ENCODE data around the gene ARG2.

The ARG2 gene

GRCh38 chr14:67694791-67695393, 75.2 kb downstream of the ARG2 start:
- Histone ChIP-seq H3K9me3 (ENCODE audit: low read length) (no peaks in the 10 kb centered on the region), H3K27ac (ENCODE audit: low read depth, low read length) (peak overlapping the region; percentile 94), H3K4me1 (ENCODE audit: insufficient read depth, low read length) (peaks cover 4% of the 10 kb centered on the region), H3K4me3 (ENCODE audit: low read depth in 1 of 2, low read length in 2 of 2) (peak overlapping the region; percentile 92 to 99), H3K27me3 (ENCODE audit: control insufficient read depth in 1 of 2, insufficient read depth in 2 of 2, low read length in 2 of 2) (no peaks in the 10 kb centered on the region), H3K36me3 (ENCODE audit: insufficient read depth, low read length) (peaks cover 23% of the 10 kb centered on the region), H3K9ac (ENCODE audit: low read length) (peak overlapping the region; percentile 62)

GRCh38 chr14:67695394-67695949, 75.8 kb downstream of the ARG2 start, which contains the start of gene RDH11:
Gene RDH11 (minus strand): TSS chr14:67695764. CDS start chr14:67695703, 61 bp downstream.
- Histone ChIP-seq H3K9ac (ENCODE audit: low read length) (peak within 1 kb of the TSS; percentile 62), H3K9me3 (ENCODE audit: low read length) (no peaks in the 10 kb centered on the region), H3K27me3 (ENCODE audit: control insufficient read depth in 1 of 2, insufficient read depth in 2 of 2, low read length in 2 of 2) (no peaks in the 10 kb centered on the region), H3K4me1 (ENCODE audit: insufficient read depth, low read length) (peaks cover 4% of the 10 kb centered on the region), H3K4me3 (ENCODE audit: low read depth in 1 of 2, low read length in 2 of 2) (peak within 1 kb of the TSS; percentile 92 to 99), H3K36me3 (ENCODE audit: insufficient read depth, low read length) (peaks cover 18% of the 10 kb centered on the region), H3K27ac (ENCODE audit: low read depth, low read length) (peak within 1 kb of the TSS; percentile 94)

GRCh38 chr14:67697006-67697405, 77.3 kb downstream of the ARG2 start:
- no peak overlapping the region for H3K4me3 ChIP-seq (ENCODE audit: low read depth in 1 of 2, low read length in 2 of 2)
- H3K4me1 ChIP-seq (ENCODE audit: insufficient read depth, low read length): peaks cover 4% of the 10 kb centered on the region
- H3K9ac ChIP-seq (ENCODE audit: low read length): no peak overlapping the region
- H3K27ac ChIP-seq (ENCODE audit: low read depth, low read length): no peak overlapping the region
- H3K9me3 ChIP-seq (ENCODE audit: low read length): no peaks in the 10 kb centered on the region
- no peaks in the 10 kb centered on the region for H3K27me3 ChIP-seq (ENCODE audit: control insufficient read depth in 1 of 2, insufficient read depth in 2 of 2, low read length in 2 of 2)
- peaks cover 5% of the 10 kb centered on the region for H3K36me3 ChIP-seq (ENCODE audit: insufficient read depth, low read length)

GRCh38 chr14:67698179-67698578, 78.5 kb downstream of the ARG2 start:
- no peaks in the 10 kb centered on the region for H3K9me3 ChIP-seq (ENCODE audit: low read length)
- H3K27ac ChIP-seq (ENCODE audit: low read depth, low read length): no peak overlapping the region
- no peak overlapping the region for H3K4me3 ChIP-seq (ENCODE audit: low read depth in 1 of 2, low read length in 2 of 2)
- no peaks in the 10 kb centered on the region for H3K27me3 ChIP-seq (ENCODE audit: control insufficient read depth in 1 of 2, insufficient read depth in 2 of 2, low read length in 2 of 2)
- no peak overlapping the region for H3K9ac ChIP-seq (ENCODE audit: low read length)
- no peaks in the 10 kb centered on the region for H3K36me3 ChIP-seq (ENCODE audit: insufficient read depth, low read length)
- H3K4me1 ChIP-seq (ENCODE audit: insufficient read depth, low read length): peaks cover 4% of the 10 kb centered on the region

Data from muscle layer of colon (tissue), 2 donors.